GM06990 (cell line): ENCODE results near the gene DNM1.

ENCODE experiments used
- DNase-seq: peaks from one replicate; pipeline ENCODE4 v3.0.0-alpha.2; 2011; ENCODE audit not compliant: insufficient read length; ENCODE audit errors: extremely low read depth
- H3K27me3 ChIP-seq: replicated peaks from 2 replicates; pipeline ENCODE4 v1.6.0; 2011; ENCODE audit warnings: low read length; ENCODE audit not compliant: control insufficient read depth, insufficient read depth
- H3K36me3 ChIP-seq: 2 replicates; pipeline ENCODE4 v1.5.1; 2011; ENCODE audit warnings: low read length; ENCODE audit not compliant: control insufficient read depth, insufficient read depth
- H3K4me3 ChIP-seq: replicated peaks from 2 replicates; pipeline ENCODE4 v1.5.1; 2011; ENCODE audit warnings: low read depth, mild to moderate bottlenecking, control low read depth, low read length
- TF ChIP-seq, protein P1 (sequence below): IDR thresholded peaks from 2 replicates; pipeline ENCODE4 v1.5.1; 2011; ENCODE audit warnings: low read length, control low read depth, mild to moderate bottlenecking, inconsistent platforms; ENCODE audit not compliant: insufficient read depth, poor library complexity, severe bottlenecking

DNM1 gene

DNA sequence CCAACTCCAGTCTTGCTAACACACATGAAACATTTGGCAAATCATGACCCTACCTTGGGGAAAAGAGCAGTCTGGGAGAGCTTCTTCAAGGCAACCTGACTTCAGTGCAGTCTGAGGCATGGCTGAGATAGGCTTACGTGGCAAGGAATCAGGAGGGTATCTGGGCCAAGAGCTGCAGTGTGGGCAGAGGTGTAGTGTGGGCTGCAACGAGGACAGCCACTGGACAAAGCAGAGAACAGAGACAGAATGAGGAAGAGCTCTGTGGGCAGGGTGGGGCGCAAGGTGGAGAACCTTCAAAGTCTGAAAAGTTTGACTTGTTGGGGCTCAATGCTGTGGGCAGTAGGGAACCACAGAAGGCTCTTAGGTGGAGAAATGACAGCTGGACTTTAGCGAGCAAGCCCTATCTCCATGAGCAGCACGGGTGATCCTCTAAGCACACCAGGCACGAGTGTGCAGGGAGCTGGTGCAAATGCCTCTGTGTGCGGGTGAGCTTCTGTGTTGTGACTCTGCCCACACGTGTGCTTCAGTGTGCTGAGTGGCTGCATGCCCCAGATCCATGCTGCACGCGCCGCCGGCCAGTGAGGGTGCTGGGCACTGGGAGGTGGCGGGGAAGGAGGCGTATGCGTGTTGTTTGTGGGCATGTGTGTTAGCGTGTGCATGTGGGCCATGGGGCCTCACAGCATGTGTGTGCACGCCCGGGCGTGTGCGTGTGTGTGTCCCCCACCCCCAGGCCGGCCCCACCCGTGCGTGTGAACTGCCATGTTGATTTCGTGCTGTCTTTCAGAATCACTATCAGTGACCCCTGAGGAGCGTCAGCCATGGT is 49.3 kb downstream of the DNM1 start:
- H3K4me3 ChIP-seq: no peak overlapping the region
- DNase-seq: no peak
- TF ChIP-seq, protein P1, sequence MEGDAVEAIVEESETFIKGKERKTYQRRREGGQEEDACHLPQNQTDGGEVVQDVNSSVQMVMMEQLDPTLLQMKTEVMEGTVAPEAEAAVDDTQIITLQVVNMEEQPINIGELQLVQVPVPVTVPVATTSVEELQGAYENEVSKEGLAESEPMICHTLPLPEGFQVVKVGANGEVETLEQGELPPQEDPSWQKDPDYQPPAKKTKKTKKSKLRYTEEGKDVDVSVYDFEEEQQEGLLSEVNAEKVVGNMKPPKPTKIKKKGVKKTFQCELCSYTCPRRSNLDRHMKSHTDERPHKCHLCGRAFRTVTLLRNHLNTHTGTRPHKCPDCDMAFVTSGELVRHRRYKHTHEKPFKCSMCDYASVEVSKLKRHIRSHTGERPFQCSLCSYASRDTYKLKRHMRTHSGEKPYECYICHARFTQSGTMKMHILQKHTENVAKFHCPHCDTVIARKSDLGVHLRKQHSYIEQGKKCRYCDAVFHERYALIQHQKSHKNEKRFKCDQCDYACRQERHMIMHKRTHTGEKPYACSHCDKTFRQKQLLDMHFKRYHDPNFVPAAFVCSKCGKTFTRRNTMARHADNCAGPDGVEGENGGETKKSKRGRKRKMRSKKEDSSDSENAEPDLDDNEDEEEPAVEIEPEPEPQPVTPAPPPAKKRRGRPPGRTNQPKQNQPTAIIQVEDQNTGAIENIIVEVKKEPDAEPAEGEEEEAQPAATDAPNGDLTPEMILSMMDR: no peak

DNA sequence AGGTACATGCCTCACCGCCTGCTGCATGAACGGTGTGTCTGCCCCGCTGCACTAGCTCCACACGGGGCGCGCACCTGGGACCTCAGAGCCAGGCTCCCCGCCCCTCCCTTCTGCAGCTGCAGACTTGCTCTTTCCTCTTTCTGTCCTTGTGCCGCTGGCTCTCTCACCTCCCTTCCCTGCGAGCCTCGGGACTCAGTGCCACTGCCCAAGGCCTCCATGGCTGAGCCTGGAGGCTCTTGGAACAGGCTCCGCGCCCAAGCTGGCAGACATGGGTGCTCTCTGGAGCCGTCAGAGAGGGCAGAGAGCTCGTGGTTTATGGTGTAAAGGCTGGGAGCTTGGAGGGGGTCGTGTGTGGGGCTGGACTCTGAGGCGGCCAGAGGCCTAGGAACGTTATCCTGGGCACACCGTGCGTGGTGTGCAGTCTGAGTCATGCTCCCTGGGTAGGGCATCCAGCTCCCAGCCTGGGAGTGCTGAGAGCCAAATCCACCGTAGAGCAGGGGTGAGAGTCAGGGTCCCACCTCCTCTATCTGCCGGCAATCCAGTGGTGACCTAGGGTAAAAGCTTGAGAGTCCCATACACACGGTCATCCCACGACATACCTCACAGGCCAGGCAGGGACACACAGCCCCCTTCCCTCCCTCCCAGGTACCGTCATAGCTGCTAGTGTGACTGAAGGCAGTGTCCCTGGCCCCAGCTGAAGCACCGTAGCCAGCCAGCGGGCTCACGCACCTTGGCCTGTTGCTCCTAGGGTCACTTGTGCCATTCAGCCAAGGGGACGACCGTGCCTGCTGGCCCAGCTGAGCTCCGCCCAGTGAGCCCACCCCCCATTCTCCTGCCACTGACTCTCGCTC is 50.2 kb downstream of the DNM1 start:
- no peak overlapping the region for H3K4me3 ChIP-seq
- peaks cover 1% of the 10 kb centered on the region; the same call in 1 of the 2 replicates for H3K27me3 ChIP-seq
- DNase-seq: no peak
- peaks cover 9% of the 10 kb centered on the region for H3K36me3 ChIP-seq
- TF ChIP-seq, protein P1: no peak

More for the DNA sequence above, 49.3 kb downstream of the DNM1 start:
- Histone ChIP-seq H3K36me3 (peaks cover 6% of the 10 kb centered on the region), H3K27me3 (peaks cover 1% of the 10 kb centered on the region; the same call in 1 of the 2 replicates)

DNA sequence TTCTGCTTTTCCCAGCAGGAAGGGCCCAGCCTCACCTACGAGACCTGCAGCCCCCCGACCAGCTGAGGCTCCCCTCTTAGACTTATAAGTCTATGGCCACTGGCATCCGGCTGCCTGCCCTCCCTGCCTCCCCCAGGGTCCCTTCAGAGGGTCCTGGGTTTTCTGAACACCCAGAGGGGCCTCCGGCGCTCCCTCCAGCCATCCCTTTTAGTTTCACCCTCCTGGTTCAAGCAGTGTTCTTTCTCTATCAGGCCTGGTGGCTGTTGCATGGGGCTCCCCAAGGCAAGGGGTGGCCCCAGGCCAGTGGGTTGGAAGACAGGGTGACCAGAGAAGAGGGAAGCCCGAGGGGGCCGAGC is 50.8 kb downstream of the DNM1 start:
- Histone ChIP-seq H3K36me3 (peaks cover 13% of the 10 kb centered on the region), H3K27me3 (peaks cover 1% of the 10 kb centered on the region; the same call in 1 of the 2 replicates)
- no peak for DNase-seq

DNA sequence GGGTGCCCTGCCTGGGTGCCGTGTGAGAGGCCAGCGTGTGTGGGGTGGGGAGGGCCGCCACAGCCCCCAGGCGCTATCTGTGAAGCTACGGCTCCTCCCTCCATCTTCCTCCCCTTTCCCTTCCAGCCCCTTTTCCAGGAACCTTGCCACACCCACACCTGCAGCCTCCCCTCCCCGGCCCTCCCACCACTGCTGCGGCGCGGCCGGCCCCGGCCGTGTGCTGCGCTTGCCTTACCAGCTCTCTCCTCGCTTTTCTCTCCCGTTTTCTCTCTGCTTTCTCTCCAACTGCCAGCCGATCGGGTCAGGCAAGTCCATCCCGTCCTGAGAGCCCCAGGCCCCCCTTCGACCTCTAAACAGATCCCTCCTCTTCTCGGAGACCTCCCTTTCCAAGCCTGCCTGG is 51.2 kb downstream of the DNM1 start:
- peaks cover 16% of the 10 kb centered on the region for H3K36me3 ChIP-seq
- peaks cover 1% of the 10 kb centered on the region; the same call in 1 of the 2 replicates for H3K27me3 ChIP-seq
- DNase-seq: no peak
- no peak overlapping the region for H3K4me3 ChIP-seq
- TF ChIP-seq, protein P1: no peak

More for the DNA sequence above, 50.8 kb downstream of the DNM1 start:
- TF ChIP-seq, protein P1: no peak
- no peak overlapping the region for H3K4me3 ChIP-seq

DNA sequence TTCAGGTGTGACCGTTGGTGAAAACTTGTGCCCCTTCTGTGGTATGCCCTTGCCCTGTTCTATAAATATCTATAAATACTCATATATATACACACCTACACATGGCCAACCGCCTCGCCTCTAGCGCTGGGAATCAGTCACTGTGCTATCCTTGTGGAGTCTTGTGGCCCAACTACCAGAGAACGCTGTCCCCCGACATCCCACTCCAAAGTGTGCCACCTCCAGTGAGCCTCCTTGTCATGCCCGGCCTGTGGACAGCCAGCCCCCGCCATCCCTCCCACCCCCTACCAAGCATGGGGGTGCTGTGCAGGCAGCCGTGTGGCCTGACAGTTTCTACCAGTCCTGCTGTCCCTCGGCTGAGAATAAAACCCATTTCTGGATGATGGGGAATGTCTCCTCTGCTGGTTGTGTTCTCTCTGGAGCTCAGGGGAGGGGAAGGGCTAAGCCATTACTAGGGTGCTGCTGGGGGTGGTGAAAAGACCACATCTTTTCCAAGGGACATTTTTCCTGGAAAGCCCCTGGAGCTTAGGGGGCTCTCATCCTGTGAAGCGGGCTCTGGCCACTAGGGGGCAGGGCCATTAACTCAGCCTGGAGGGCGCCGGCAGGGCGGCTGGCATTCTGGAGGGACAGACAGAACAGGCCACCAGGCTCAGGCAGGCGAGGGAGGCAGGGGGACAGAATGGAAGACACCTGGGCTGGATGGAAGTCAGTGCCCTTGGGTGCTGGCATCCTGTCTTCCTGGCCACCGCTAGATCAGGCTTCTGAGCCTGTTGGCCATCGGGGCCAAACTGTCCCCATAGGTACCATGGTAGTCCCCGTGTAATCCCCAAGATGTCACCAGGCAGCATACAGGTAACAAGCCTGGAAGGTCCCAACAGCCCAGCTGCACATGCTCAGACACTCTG is 51.9 kb downstream of the DNM1 start:
- H3K27me3 ChIP-seq: peaks cover 1% of the 10 kb centered on the region; the same call in 1 of the 2 replicates

More for the DNA sequence above, 51.9 kb downstream of the DNM1 start:
- Histone ChIP-seq H3K4me3 (no peak overlapping the region), H3K36me3 (peaks cover 23% of the 10 kb centered on the region)
- TF ChIP-seq, protein P1: peak; percentile 94
- DNase-seq: no peak
